SK-N-SH (cell line): ENCODE results near the gene MUC2. TPM values are rescaled to one million over a fixed set of nuclear protein-coding genes. Genes with fewer than 3 reads are reported as not detected.

Source experiments
- CTCF ChIA-PET: fragments of 300-600, 350-600 bp; formaldehyde crosslinking; extraction: SDS; loops from one replicate; lab custom pipeline; 2021; lab: Yijun Ruan, JAX
- POLR2A ChIA-PET: fragments of 350-600 bp; sonication (Branson Sonifier 250); formaldehyde crosslinking; extraction: SDS; loops from one replicate; lab custom pipeline; 2020; ENCODE audit warnings: antibody characterized with exemption, inconsistent platforms; lab: Yijun Ruan, JAX
- DNase-seq: peaks from one replicate; pipeline ENCODE4 v3.0.0; 2012
- H2AFZ ChIP-seq: fragments of 200-600 bp; sonication (generic); 2 replicates; pipeline ENCODE4 v1.8.1; 2016; ENCODE audit warnings: antibody characterized with exemption, mild to moderate bottlenecking, low read depth
- H3F3A ChIP-seq: fragments of 200-600 bp; sonication (generic); replicated peaks from 2 replicates; pipeline ENCODE3; 2016; ENCODE audit warnings: antibody characterized with exemption, mild to moderate bottlenecking; ENCODE audit not compliant: insufficient read depth
- H3K27ac ChIP-seq, 2 experiments: fragments of 200-500 bp in 1 of 2; fragments of 200-600 bp in 1 of 2; sonication (Bioruptor generic) in 1 of 2; sonication (generic), shearing (Covaris generic) in 1 of 2; 2 replicates each; pipeline versions ENCODE4 v1.5.1 to v1.6.1; 2014 to 2016; ENCODE audit warnings: low read depth in 2 of 2, inconsistent platforms in 1 of 2, low read length in 1 of 2, mild to moderate bottlenecking in 1 of 2, mixed read lengths in 1 of 2
- H3K27me3 ChIP-seq: fragments of 200-600 bp; sonication (generic), shearing (Covaris generic); 2 replicates; pipeline ENCODE4 v1.6.1; 2016; ENCODE audit warnings: mixed run types; ENCODE audit not compliant: insufficient read depth
- H3K36me3 ChIP-seq, 2 experiments: fragments of 200-500 bp in 1 of 2; fragments of 200-600 bp in 1 of 2; sonication (Bioruptor generic) in 1 of 2; sonication (generic) in 1 of 2; replicated peaks in 1 of 2; 2 replicates each; pipeline versions ENCODE3 to v1.5.1; 2014 to 2016; ENCODE audit warnings: low read length in 1 of 2, mild to moderate bottlenecking in 1 of 2; ENCODE audit not compliant: insufficient read depth in 2 of 2, control insufficient read depth in 1 of 2
- H3K4me1 ChIP-seq, 2 experiments: fragments of 200-500 bp in 1 of 2; fragments of 200-600 bp in 1 of 2; sonication (Bioruptor generic) in 1 of 2; sonication (generic), shearing (Covaris generic) in 1 of 2; 2 replicates each; pipeline versions ENCODE4 v1.5.1 to v1.6.1; 2014 to 2016; ENCODE audit warnings: low read depth in 1 of 2, low read length in 1 of 2, mixed run types in 1 of 2; ENCODE audit not compliant: insufficient read depth in 2 of 2, control insufficient read depth in 1 of 2
- H3K4me2 ChIP-seq: fragments of 200-600 bp; sonication (generic), shearing (Covaris generic); 2 replicates; pipeline ENCODE4 v1.6.1; 2017; ENCODE audit warnings: mixed run types
- H3K4me3 ChIP-seq, 2 experiments: fragments of 200-500 bp in 1 of 2; fragments of 200-600 bp in 1 of 2; sonication (Bioruptor generic) in 1 of 2; sonication (generic), shearing (Covaris generic) in 1 of 2; 2 replicates each; pipeline versions ENCODE4 v1.5.1 to v1.8.1; 2014 to 2016; ENCODE audit warnings: low read depth in 2 of 2, inconsistent platforms in 1 of 2, low read length in 1 of 2, mild to moderate bottlenecking in 1 of 2, mixed read lengths in 1 of 2, moderate library complexity in 1 of 2
- H3K79me2 ChIP-seq: fragments of 200-600 bp; sonication (generic); 2 replicates; pipeline ENCODE4 v1.8.1; 2017; ENCODE audit warnings: mild to moderate bottlenecking; ENCODE audit not compliant: insufficient read depth
- H3K9ac ChIP-seq: fragments of 200-600 bp; sonication (generic); 2 replicates; pipeline ENCODE4 v1.6.1; 2017; ENCODE audit warnings: mixed run types
- H3K9me2 ChIP-seq: fragments of 200-600 bp; sonication (generic); 2 replicates; pipeline ENCODE4 v1.6.1; 2017; ENCODE audit warnings: mixed run types
- H3K9me3 ChIP-seq: fragments of 200-600 bp; sonication (generic); 2 replicates; pipeline ENCODE4 v1.6.1; 2017; ENCODE audit warnings: mixed run types, mild to moderate bottlenecking, moderate library complexity
- H4K20me1 ChIP-seq: fragments of 200-600 bp; sonication (generic); 2 replicates; pipeline ENCODE4 v1.6.1; 2017; ENCODE audit warnings: mild to moderate bottlenecking, mixed run types; ENCODE audit not compliant: insufficient read depth
- EZH2phosphoT487 ChIP-seq: fragments of 200-600 bp; sonication (generic); IDR thresholded peaks from 2 replicates; pipeline ENCODE4 v1.6.1; 2017; ENCODE audit warnings: low read depth, mixed run types, mild to moderate bottlenecking, antibody characterized with exemption, moderate library complexity, borderline replicate concordance
- FOXJ3 ChIP-seq: sonication (generic); formaldehyde crosslinking; IDR thresholded peaks from 2 replicates; pipeline ENCODE4 v1.5.1; 2020; ENCODE audit warnings: mild to moderate bottlenecking, missing genetic modification reagents
- FOXM1 ChIP-seq: IDR thresholded peaks from 2 replicates; pipeline ENCODE4 v1.4.0; 2012; ENCODE audit warnings: low read depth, mild to moderate bottlenecking
- JUND ChIP-seq: IDR thresholded peaks from 2 replicates; pipeline ENCODE4 v1.4.0; 2012
- MEF2A ChIP-seq: IDR thresholded peaks from 2 replicates; pipeline ENCODE4 v1.4.0; 2012; ENCODE audit warnings: low read depth, borderline replicate concordance
- MXI1 ChIP-seq: IDR thresholded peaks from 2 replicates; pipeline ENCODE4 v1.6.1; 2012; ENCODE audit warnings: mild to moderate bottlenecking, low read depth, low read length, improper control_type of control experiment
- NFIC ChIP-seq: IDR thresholded peaks from 2 replicates; pipeline ENCODE4 v1.4.0; 2012; ENCODE audit warnings: borderline replicate concordance
- PBX3 ChIP-seq: IDR thresholded peaks from 2 replicates; pipeline ENCODE4; 2012
- POLR2AphosphoS5 ChIP-seq: IDR thresholded peaks from 2 replicates; pipeline ENCODE4 v1.6.1; 2012; ENCODE audit warnings: low read depth, low read length
- RAD21 ChIP-seq: IDR thresholded peaks from 2 replicates; pipeline ENCODE4 v1.6.1; 2012; ENCODE audit warnings: mild to moderate bottlenecking, low read length
- REST ChIP-seq: IDR thresholded peaks from 2 replicates; pipeline ENCODE4 v1.6.1; 2012; ENCODE audit warnings: mild to moderate bottlenecking, low read depth, low read length, moderate library complexity
- RFX5 ChIP-seq: IDR thresholded peaks from 2 replicates; pipeline ENCODE4 v1.6.1; 2012; ENCODE audit warnings: mild to moderate bottlenecking, improper control_type of control experiment, low read length
- SIN3A ChIP-seq: IDR thresholded peaks from 2 replicates; pipeline ENCODE4 v1.6.1; 2012; ENCODE audit warnings: low read depth, mild to moderate bottlenecking, low read length, moderate library complexity, borderline replicate concordance
- SMC3 ChIP-seq: IDR thresholded peaks from 2 replicates; pipeline ENCODE4 v1.6.1; 2012; ENCODE audit warnings: low read depth, low read length, improper control_type of control experiment
- TAF1 ChIP-seq: IDR thresholded peaks from 2 replicates; pipeline ENCODE4 v1.6.1; 2012; ENCODE audit warnings: low read depth, mild to moderate bottlenecking, low read length, moderate library complexity, borderline replicate concordance
- TCF12 ChIP-seq: IDR thresholded peaks from 2 replicates; pipeline ENCODE4 v1.4.0; 2012
- USF2 ChIP-seq: fragments of 150-350 bp; IDR thresholded peaks from 2 replicates; pipeline ENCODE4 v1.6.1; 2017; ENCODE audit warnings: antibody characterized with exemption, low read length, low read depth, borderline replicate concordance
- WGBS: methylation state at CpG from one replicate; pipeline ENCODE4 v1.1.6; 2017; ENCODE audit warnings: low lambda C conversion rate; 5-methylcytosine and 5-hydroxymethylcytosine counted together
- polyA plus RNA-seq, 3 experiments: library from polyadenylated mRNA; depleted of rRNA; stranded (reverse); fragments of >200 nt; gene quantifications; 2 replicates each; pipeline ENCODE4 v1.2.3, GENCODE V29; 2012
- TF ChIP-seq, protein P1 (sequence below): IDR thresholded peaks from 2 replicates; pipeline ENCODE4 v1.4.0; 2012; ENCODE audit warnings: low read depth, borderline replicate concordance
- TF ChIP-seq, protein P2 (sequence below): IDR thresholded peaks from 2 replicates; pipeline ENCODE4 v1.4.0; 2012; ENCODE audit warnings: low read depth

MUC2 gene
- polyA plus RNA-seq, 1 of the 3 experiments (the other 2 are of a cell fraction) = not detected

GRCh38 chr11:1072821-1073231 lies 1.8 kb upstream of the MUC2 start:
- H3K4me3 ChIP-seq = no peak overlapping the region
- no peaks in the 10 kb centered on the region for H3K9me3 ChIP-seq
- ChIA-PET CTCF (interaction anchor here (2.1 kb wide), 1 partner anchor 21 kb away, joined by 7 read pairs; no protein-coding TSS in a partner anchor), POLR2A (no interaction called here)
- DNase-seq = no peak
- WGBS = 64% methylated on average over 7 of the region's 9 CpGs
- no peak overlapping the region for H3K9ac ChIP-seq
- no peak overlapping the region for H3K27ac ChIP-seq
- H3K4me2 ChIP-seq = no peak overlapping the region
- H4K20me1 ChIP-seq = no peaks in the 10 kb centered on the region
- no peaks in the 10 kb centered on the region for H3F3A ChIP-seq
- H2AFZ ChIP-seq = no peak overlapping the region
- H3K79me2 ChIP-seq = no peaks in the 10 kb centered on the region
- H3K4me1 ChIP-seq = peaks cover 0 to 5% of the 10 kb centered on the region in 2 experiments; a peak in 1 of 4 replicates
- H3K36me3 ChIP-seq = no peaks in the 10 kb centered on the region
- H3K27me3 ChIP-seq = no peaks in the 10 kb centered on the region; the same call in 1 of the 2 replicates
- no peaks in the 10 kb centered on the region for H3K9me2 ChIP-seq
- TF ChIP-seq, protein P1, sequence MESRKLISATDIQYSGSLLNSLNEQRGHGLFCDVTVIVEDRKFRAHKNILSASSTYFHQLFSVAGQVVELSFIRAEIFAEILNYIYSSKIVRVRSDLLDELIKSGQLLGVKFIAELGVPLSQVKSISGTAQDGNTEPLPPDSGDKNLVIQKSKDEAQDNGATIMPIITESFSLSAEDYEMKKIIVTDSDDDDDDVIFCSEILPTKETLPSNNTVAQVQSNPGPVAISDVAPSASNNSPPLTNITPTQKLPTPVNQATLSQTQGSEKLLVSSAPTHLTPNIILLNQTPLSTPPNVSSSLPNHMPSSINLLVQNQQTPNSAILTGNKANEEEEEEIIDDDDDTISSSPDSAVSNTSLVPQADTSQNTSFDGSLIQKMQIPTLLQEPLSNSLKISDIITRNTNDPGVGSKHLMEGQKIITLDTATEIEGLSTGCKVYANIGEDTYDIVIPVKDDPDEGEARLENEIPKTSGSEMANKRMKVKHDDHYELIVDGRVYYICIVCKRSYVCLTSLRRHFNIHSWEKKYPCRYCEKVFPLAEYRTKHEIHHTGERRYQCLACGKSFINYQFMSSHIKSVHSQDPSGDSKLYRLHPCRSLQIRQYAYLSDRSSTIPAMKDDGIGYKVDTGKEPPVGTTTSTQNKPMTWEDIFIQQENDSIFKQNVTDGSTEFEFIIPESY = no peak
- TF ChIP-seq, protein P2, sequence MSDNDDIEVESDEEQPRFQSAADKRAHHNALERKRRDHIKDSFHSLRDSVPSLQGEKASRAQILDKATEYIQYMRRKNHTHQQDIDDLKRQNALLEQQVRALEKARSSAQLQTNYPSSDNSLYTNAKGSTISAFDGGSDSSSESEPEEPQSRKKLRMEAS = no peak
- TF ChIP-seq USF2 = no peak
- TF ChIP-seq RFX5 = no peak
- TF ChIP-seq NFIC = no peak
- TF ChIP-seq MXI1 = no peak
- TF ChIP-seq, all 33 proteins: peak for 0

- CTCF ChIA-PET = interaction anchor here (2.1 kb wide), 1 partner anchor 22 kb away, joined by 7 read pairs; no protein-coding TSS in a partner anchor
- no peak overlapping the region for H3K27ac ChIP-seq
Observed at GRCh38 chr11:1073261-1073724, 1.4 kb upstream of the MUC2 start.

More at GRCh38 chr11:1073261-1073724, 1.4 kb upstream of the MUC2 start:
- H3F3A ChIP-seq = no peaks in the 10 kb centered on the region
- peaks cover 0 to 5% of the 10 kb centered on the region in 2 experiments; a peak in 1 of 4 replicates for H3K4me1 ChIP-seq
- H3K9me3 ChIP-seq = no peaks in the 10 kb centered on the region
- H3K9ac ChIP-seq = no peak overlapping the region
- H3K36me3 ChIP-seq = no peaks in the 10 kb centered on the region
- H3K79me2 ChIP-seq = no peaks in the 10 kb centered on the region
- TF ChIP-seq FOXJ3 (CRISPR knock-in tag) (no peak), TCF12 (no peak), REST (no peak), TAF1 (no peak), PBX3 (no peak), EZH2phosphoT487 (no peak), RAD21 (no peak), JUND (no peak), SIN3A (no peak), NFIC (no peak), SMC3 (no peak), MEF2A (no peak), FOXM1 (no peak), POLR2AphosphoS5 (no peak)
- WGBS = 81% methylated on average over 6 of the region's 13 CpGs
- H4K20me1 ChIP-seq = no peaks in the 10 kb centered on the region
- no peak overlapping the region for H3K4me2 ChIP-seq
- H2AFZ ChIP-seq = no peak overlapping the region
- H3K27me3 ChIP-seq = no peaks in the 10 kb centered on the region
- H3K4me3 ChIP-seq = no peak overlapping the region
- POLR2A ChIA-PET = no interaction called here
- DNase-seq = no peak
- no peaks in the 10 kb centered on the region for H3K9me2 ChIP-seq
